ENCODE data around the gene MMP14. TPM values are rescaled to one million over a fixed set of nuclear protein-coding genes. Genes with fewer than 3 reads are reported as not detected.
A peak's percentile ranks its signal among the peaks of the same experiment; 100 is the strongest.

MMP14 gene
- total and polyA plus RNA-seq, 2 of the 13 experiments (the other 11 are each of a cell fraction or from before 2014, with no cell fraction given) = 5.2 to 9.8 TPM

GRCh38 chr14:22819151-22819988 is 17.0 kb upstream of the MMP14 start (continued):
- TF ChIP-seq, protein P1, sequence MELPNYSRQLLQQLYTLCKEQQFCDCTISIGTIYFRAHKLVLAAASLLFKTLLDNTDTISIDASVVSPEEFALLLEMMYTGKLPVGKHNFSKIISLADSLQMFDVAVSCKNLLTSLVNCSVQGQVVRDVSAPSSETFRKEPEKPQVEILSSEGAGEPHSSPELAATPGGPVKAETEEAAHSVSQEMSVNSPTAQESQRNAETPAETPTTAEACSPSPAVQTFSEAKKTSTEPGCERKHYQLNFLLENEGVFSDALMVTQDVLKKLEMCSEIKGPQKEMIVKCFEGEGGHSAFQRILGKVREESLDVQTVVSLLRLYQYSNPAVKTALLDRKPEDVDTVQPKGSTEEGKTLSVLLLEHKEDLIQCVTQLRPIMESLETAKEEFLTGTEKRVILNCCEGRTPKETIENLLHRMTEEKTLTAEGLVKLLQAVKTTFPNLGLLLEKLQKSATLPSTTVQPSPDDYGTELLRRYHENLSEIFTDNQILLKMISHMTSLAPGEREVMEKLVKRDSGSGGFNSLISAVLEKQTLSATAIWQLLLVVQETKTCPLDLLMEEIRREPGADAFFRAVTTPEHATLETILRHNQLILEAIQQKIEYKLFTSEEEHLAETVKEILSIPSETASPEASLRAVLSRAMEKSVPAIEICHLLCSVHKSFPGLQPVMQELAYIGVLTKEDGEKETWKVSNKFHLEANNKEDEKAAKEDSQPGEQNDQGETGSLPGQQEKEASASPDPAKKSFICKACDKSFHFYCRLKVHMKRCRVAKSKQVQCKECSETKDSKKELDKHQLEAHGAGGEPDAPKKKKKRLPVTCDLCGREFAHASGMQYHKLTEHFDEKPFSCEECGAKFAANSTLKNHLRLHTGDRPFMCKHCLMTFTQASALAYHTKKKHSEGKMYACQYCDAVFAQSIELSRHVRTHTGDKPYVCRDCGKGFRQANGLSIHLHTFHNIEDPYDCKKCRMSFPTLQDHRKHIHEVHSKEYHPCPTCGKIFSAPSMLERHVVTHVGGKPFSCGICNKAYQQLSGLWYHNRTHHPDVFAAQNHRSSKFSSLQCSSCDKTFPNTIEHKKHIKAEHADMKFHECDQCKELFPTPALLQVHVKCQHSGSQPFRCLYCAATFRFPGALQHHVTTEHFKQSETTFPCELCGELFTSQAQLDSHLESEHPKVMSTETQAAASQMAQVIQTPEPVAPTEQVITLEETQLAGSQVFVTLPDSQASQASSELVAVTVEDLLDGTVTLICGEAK (IDR thresholded peaks at IDR 0.05) = no peak
- TF ChIP-seq, protein P1 (CRISPR knock-in tag; IDR thresholded peaks at IDR 0.05) = no peak
- no peak for TF ChIP-seq SUZ12 (IDR thresholded peaks at IDR 0.05; ENCODE audit: low read depth, low read length)
- TF ChIP-seq MEF2D (CRISPR knock-in tag; IDR thresholded peaks at IDR 0.05) = no peak
- TF ChIP-seq ZNF317 (CRISPR knock-in tag; IDR thresholded peaks at IDR 0.05) = no peak
- no peak for TF ChIP-seq DMAP1 (CRISPR knock-in tag; IDR thresholded peaks at IDR 0.05)
- peak; percentile 14; the same call in 1 of the 2 replicates for TF ChIP-seq LCORL (IDR thresholded peaks at IDR 0.05)
- TF ChIP-seq LCORL (CRISPR knock-in tag; IDR thresholded peaks at IDR 0.05) = peak; percentile 92
- 0 out of 2 replicates have a peak, but pooled peaks have one; percentile 7 for TF ChIP-seq HOXA3 (CRISPR knock-in tag; IDR thresholded peaks at IDR 0.05)
- no peak; the same call in 1 of the 2 replicates for TF ChIP-seq TAF1 (CRISPR knock-in tag; IDR thresholded peaks at IDR 0.05)
- 0 out of 2 replicates have a peak, but pooled peaks have one; percentile 23 for TF ChIP-seq ZNF12 (CRISPR knock-in tag; IDR thresholded peaks at IDR 0.05)
- 0 out of 2 replicates have a peak, but pooled peaks have one; percentile 5 for TF ChIP-seq ZNF546 (CRISPR knock-in tag; conservative IDR thresholded peaks at IDR 0.05)
- no peak for TF ChIP-seq SKIL (CRISPR knock-in tag; IDR thresholded peaks at IDR 0.05; ENCODE audit: borderline replicate concordance)
- TF ChIP-seq ZNF616 (CRISPR knock-in tag; IDR thresholded peaks at IDR 0.05; ENCODE audit: low read depth) = no peak; the same call in 1 of the 2 replicates
- no peak for TF ChIP-seq ZNF383 (CRISPR knock-in tag; IDR thresholded peaks at IDR 0.05; ENCODE audit: borderline replicate concordance)
- TF ChIP-seq ZBTB3 (CRISPR knock-in tag; IDR thresholded peaks at IDR 0.05; ENCODE audit: borderline replicate concordance, low read depth) = no peak
- no peak for TF ChIP-seq TRIM22 (IDR thresholded peaks at IDR 0.05)
